OCI-LY3 (cell line): Measurements from ENCODE around the gene SPEN.

Source experiments
- CTCF ChIP-seq: fragments of 200-600, 300-600 bp; sonication (generic); IDR thresholded peaks from 2 replicates; pipeline ENCODE4 v1.5.1; 2014; ENCODE audit warnings: antibody characterized with exemption, low read length, low read depth
- EZH2phosphoT487 ChIP-seq: fragments of 200-600 bp; shearing (Covaris generic); IDR thresholded peaks from 2 replicates; pipeline ENCODE4 v1.6.1; 2018; ENCODE audit warnings: antibody characterized with exemption, mixed run types, low read depth

- TF ChIP-seq CTCF, result no peak
- TF ChIP-seq EZH2phosphoT487, result no peak
Observed at GRCh38 chr1:15944308-15945010, 97.0 kb downstream of the SPEN start.
